Measurements from ENCODE around the gene CTNNBIP1. TPM values are rescaled to one million over a fixed set of nuclear protein-coding genes. Genes with fewer than 3 reads are reported as not detected.

The CTNNBIP1 gene
- total and polyA plus RNA-seq, 2 donors (not counting 1 experiment from before 2014, with no cell fraction given) = 6.9 to 8.7 TPM

DNA sequence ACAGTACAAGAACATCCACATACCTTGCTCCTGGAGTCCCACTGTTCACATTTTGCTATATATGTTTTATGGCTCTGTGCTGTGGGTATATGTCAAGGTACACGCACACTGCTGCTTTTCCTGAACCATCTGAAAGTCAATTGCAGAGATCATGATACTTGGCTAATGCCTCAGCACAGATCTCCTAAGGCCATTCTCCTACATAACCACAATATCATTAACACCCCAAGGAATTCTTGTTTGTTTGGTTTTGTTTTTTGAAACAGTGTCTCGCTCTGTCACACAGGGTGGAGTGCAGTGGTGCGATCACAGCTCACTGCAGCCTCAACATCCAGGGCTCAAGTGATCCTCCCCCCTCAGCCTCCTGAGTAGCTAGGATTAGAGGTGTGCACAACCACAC is 16.0 kb downstream of the CTNNBIP1 start:
- ChIA-PET POLR2A (interaction anchor here (0.7 kb wide), 1 partner anchor 532 kb away, joined by 5 read pairs; no protein-coding TSS in a partner anchor), CTCF (interaction anchor here (1.2 kb wide), 1 partner anchor 267 kb away, joined by 3 read pairs; no protein-coding TSS in a partner anchor)
- Histone ChIP-seq H3K9ac (ENCODE audit: low read length) (no peak overlapping the region), H3K27ac (ENCODE audit: low read length in 2 of 2) (no peak overlapping the region), H2AFZ (ENCODE audit: insufficient read depth, low read depth, low read length, poor library complexity, severe bottlenecking) (no peak overlapping the region), H3K36me3 (replicated peaks in 1 of 2; ENCODE audit: control extremely low read depth in 1 of 2, control insufficient read depth in 1 of 2, extremely low read depth in 1 of 2, insufficient read depth in 2 of 2, low read length in 1 of 2) (peaks cover 0 to 2% of the 10 kb centered on the region in 2 experiments), H4K20me1 (ENCODE audit: control insufficient read depth, insufficient read depth, low read length, poor library complexity, severe bottlenecking) (no peaks in the 10 kb centered on the region), H3K4me3 (ENCODE audit: control extremely low read depth in 1 of 5, extremely low read depth in 1 of 5, insufficient read depth in 1 of 5, low read depth in 2 of 5, low read length in 4 of 5) (no peak overlapping the region), H3K9me3 (ENCODE audit: control extremely low read depth in 1 of 3, control insufficient read depth in 2 of 3, insufficient read depth in 1 of 3, low read length in 2 of 3) (no peaks in the 10 kb centered on the region), H3K4me2 (replicated peaks; ENCODE audit: low read depth, low read length, poor library complexity, severe bottlenecking) (no peak overlapping the region), H3K4me1 (ENCODE audit: control insufficient read depth in 2 of 2, insufficient read depth in 2 of 2, low read length in 2 of 2) (peaks cover 16 to 20% of the 10 kb centered on the region in 2 donors), H3K27me3 (replicated peaks in 1 of 4; ENCODE audit: control extremely low read depth in 1 of 4, control insufficient read depth in 3 of 4, insufficient read depth in 4 of 4, low read length in 3 of 4) (no peaks in the 10 kb centered on the region), H3K79me2 (ENCODE audit: control insufficient read depth, insufficient read depth, low read length) (no peaks in the 10 kb centered on the region)
- no peak overlapping the region for H3K27ac Mint-ChIP-seq
- H3K4me3 Mint-ChIP-seq = no peak overlapping the region
- no CpG with 5 or more reads among the region's 3 CpGs for WGBS (ENCODE audit: insufficient coverage)
- DNase-seq = no peak
- no peaks in the 10 kb centered on the region for H3K9me3 Mint-ChIP-seq (ENCODE audit: insufficient read depth)
- TF ChIP-seq, protein P1, sequence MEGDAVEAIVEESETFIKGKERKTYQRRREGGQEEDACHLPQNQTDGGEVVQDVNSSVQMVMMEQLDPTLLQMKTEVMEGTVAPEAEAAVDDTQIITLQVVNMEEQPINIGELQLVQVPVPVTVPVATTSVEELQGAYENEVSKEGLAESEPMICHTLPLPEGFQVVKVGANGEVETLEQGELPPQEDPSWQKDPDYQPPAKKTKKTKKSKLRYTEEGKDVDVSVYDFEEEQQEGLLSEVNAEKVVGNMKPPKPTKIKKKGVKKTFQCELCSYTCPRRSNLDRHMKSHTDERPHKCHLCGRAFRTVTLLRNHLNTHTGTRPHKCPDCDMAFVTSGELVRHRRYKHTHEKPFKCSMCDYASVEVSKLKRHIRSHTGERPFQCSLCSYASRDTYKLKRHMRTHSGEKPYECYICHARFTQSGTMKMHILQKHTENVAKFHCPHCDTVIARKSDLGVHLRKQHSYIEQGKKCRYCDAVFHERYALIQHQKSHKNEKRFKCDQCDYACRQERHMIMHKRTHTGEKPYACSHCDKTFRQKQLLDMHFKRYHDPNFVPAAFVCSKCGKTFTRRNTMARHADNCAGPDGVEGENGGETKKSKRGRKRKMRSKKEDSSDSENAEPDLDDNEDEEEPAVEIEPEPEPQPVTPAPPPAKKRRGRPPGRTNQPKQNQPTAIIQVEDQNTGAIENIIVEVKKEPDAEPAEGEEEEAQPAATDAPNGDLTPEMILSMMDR (IDR thresholded peaks at IDR 0.05) = no peak
- no peak for TF ChIP-seq EZH2 (IDR thresholded peaks at IDR 0.05; ENCODE audit: borderline replicate concordance, insufficient read depth, low read depth, low read length, poor library complexity, severe bottlenecking)
- H3K4me1 Mint-ChIP-seq = peaks cover 28% of the 10 kb centered on the region
- intact Hi-C loops (cut with micrococcal nuclease) = no loop called here
- H3K27me3 Mint-ChIP-seq = no peaks in the 10 kb centered on the region
- ATAC-seq (ENCODE audit: low read depth) = no peak

DNA sequence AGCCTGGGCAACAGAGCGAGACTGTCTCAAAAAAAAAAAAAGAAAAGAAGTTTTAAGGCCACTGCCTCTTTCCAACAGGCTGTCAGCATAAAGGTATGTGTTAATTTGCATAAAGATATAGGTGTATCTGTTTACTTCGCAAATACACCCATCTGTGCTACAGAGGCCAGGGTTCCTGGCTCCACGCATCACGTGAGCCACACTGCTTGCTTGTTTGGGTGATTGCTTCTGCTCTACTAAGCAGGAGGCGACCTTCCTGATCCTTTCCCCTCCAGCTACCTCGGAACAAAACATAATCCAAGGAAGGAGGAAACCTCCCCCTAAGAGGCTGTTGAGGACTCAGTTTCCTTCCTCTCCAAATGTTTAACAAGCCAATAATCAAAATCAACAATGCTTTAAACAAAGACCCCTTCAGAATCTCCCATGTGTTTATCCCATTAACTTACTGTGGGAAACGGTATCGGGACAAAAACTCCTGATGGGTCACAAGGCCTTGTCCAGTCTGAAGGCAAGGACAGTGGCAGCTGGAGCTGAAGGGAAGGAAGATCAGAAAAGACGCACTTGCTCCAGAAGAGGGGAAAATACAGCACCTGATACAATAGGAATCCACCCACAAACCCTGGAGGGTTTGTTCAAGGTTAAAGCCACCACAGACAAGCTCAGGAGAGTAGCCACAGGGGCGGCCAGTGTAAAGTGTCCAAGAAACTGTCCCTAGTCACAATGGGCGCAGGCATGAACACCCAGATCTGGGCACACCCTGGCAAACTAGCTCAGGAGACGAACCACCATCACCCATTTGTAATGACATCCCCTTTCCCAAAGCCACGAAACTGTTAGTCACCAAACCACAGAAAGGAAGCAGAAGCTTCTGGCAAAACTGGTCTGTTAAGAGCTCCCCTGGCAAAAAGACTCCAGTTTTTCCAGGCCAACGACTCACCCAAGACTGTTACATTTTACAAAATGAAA is 17.2 kb downstream of the CTNNBIP1 start:
- no peak overlapping the region for H3K9ac ChIP-seq (ENCODE audit: low read length)
- DNase-seq (no peak), ATAC-seq (ENCODE audit: low read depth) (no peak)
- ChIA-PET POLR2A (no interaction called here), CTCF (interaction anchor here (0.7 to 1.5 kb wide), 4 partner anchors 18 to 494 kb away, joined by 3 to 5 read pairs (median 4); no protein-coding TSS in a partner anchor)
- H3K36me3 ChIP-seq (replicated peaks in 1 of 2; ENCODE audit: control extremely low read depth in 1 of 2, control insufficient read depth in 1 of 2, extremely low read depth in 1 of 2, insufficient read depth in 2 of 2, low read length in 1 of 2) = peaks cover 0 to 2% of the 10 kb centered on the region in 2 experiments
- H4K20me1 ChIP-seq (ENCODE audit: control insufficient read depth, insufficient read depth, low read length, poor library complexity, severe bottlenecking) = no peaks in the 10 kb centered on the region
- no peak overlapping the region for H2AFZ ChIP-seq (ENCODE audit: insufficient read depth, low read depth, low read length, poor library complexity, severe bottlenecking)
- TF ChIP-seq, protein P1 (IDR thresholded peaks at IDR 0.05) = no peak
- no peak for TF ChIP-seq EZH2 (IDR thresholded peaks at IDR 0.05; ENCODE audit: borderline replicate concordance, insufficient read depth, low read depth, low read length, poor library complexity, severe bottlenecking)
- H3K27me3 ChIP-seq (replicated peaks in 1 of 4; ENCODE audit: control extremely low read depth in 1 of 4, control insufficient read depth in 3 of 4, insufficient read depth in 4 of 4, low read length in 3 of 4) = no peaks in the 10 kb centered on the region
- no peaks in the 10 kb centered on the region for H3K9me3 ChIP-seq (ENCODE audit: control extremely low read depth in 1 of 3, control insufficient read depth in 2 of 3, insufficient read depth in 1 of 3, low read length in 2 of 3)
- no peak overlapping the region for H3K27ac Mint-ChIP-seq
- no peaks in the 10 kb centered on the region for H3K27me3 Mint-ChIP-seq
- peaks cover 18 to 22% of the 10 kb centered on the region in 2 donors for H3K4me1 ChIP-seq (ENCODE audit: control insufficient read depth in 2 of 2, insufficient read depth in 2 of 2, low read length in 2 of 2)
- no peak overlapping the region for H3K27ac ChIP-seq (ENCODE audit: low read length in 2 of 2)
- H3K4me3 ChIP-seq (ENCODE audit: control extremely low read depth in 1 of 5, extremely low read depth in 1 of 5, insufficient read depth in 1 of 5, low read depth in 2 of 5, low read length in 4 of 5) = no peak overlapping the region
- 30% methylated on average over 9 of the region's 14 CpGs for WGBS (ENCODE audit: insufficient coverage)
- H3K4me1 Mint-ChIP-seq = peaks cover 30% of the 10 kb centered on the region
- H3K9me3 Mint-ChIP-seq (ENCODE audit: insufficient read depth) = no peaks in the 10 kb centered on the region
- intact Hi-C loops (cut with micrococcal nuclease) = no loop called here
- no peaks in the 10 kb centered on the region for H3K79me2 ChIP-seq (ENCODE audit: control insufficient read depth, insufficient read depth, low read length)
- no peak overlapping the region for H3K4me3 Mint-ChIP-seq
- H3K4me2 ChIP-seq (replicated peaks; ENCODE audit: low read depth, low read length, poor library complexity, severe bottlenecking) = no peak overlapping the region
